ENCODE measurements around the gene SCNN1A.

DNA sequence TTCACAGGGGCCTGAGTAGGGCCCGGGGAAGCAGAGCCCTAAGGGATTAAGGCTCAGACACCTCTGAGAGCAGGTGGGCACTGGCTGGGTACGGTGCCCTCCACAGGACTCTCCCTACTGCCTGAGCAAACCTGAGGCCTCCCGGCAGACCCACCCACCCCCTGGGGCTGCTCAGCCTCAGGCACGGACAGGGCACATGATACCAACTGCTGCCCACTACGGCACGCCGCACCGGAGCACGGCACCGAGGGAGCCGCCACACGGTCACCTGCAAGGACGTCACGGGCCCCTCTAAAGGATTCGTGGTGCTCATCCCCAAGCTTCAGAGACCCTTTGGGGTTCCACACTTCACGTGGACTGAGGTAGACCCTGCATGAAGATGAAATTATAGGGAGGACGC, 15.7 kb upstream of the SCNN1A start:
- TF ChIP-seq, protein P1, sequence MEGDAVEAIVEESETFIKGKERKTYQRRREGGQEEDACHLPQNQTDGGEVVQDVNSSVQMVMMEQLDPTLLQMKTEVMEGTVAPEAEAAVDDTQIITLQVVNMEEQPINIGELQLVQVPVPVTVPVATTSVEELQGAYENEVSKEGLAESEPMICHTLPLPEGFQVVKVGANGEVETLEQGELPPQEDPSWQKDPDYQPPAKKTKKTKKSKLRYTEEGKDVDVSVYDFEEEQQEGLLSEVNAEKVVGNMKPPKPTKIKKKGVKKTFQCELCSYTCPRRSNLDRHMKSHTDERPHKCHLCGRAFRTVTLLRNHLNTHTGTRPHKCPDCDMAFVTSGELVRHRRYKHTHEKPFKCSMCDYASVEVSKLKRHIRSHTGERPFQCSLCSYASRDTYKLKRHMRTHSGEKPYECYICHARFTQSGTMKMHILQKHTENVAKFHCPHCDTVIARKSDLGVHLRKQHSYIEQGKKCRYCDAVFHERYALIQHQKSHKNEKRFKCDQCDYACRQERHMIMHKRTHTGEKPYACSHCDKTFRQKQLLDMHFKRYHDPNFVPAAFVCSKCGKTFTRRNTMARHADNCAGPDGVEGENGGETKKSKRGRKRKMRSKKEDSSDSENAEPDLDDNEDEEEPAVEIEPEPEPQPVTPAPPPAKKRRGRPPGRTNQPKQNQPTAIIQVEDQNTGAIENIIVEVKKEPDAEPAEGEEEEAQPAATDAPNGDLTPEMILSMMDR (IDR thresholded peaks at IDR 0.05) = no peak
- TF ChIP-seq POLR2A (IDR thresholded peaks at IDR 0.05) = no peak
